CD4-positive, CD25-positive, alpha-beta regulatory T cell (primary cell): Measurements from ENCODE around the gene FAM3A. TPM values are rescaled to one million over a fixed set of nuclear protein-coding genes. Genes with fewer than 3 reads are reported as not detected.
"Not testable (repeated sequence)": the region's sequence is repeated elsewhere in the genome, so short reads cannot be mapped to it uniquely, and the experiment has no call there.

ENCODE experiments used
- ATAC-seq, 2 donors: fragments of 150-1000 bp; cut with Tn5 transposase; one replicate each; pipeline ENCODE4 v1.10.0; 2021; ENCODE audit warnings: low read depth in 2 of 2, moderate number of reproducible peaks in 2 of 2, moderate library complexity in 1 of 2
- DNase-seq, 3 donors: peaks; one replicate each; pipeline versions ENCODE4 v3.0.0 to v3.0.0-alpha.2; 2012 to 2022; ENCODE audit warnings: mixed read lengths in 1 of 3
- H3K27ac ChIP-seq: one replicate; pipeline ENCODE4 v1.7.0; 2013; ENCODE audit warnings: mild to moderate bottlenecking, low read length; ENCODE audit not compliant: insufficient read depth, poor library complexity, severe bottlenecking
- H3K27me3 ChIP-seq: one replicate; pipeline ENCODE4 v1.7.0; 2013; ENCODE audit warnings: low read length; ENCODE audit not compliant: control insufficient read depth, insufficient read depth
- H3K36me3 ChIP-seq: one replicate; pipeline ENCODE4 v1.7.0; 2013; ENCODE audit warnings: mild to moderate bottlenecking, low read length, moderate library complexity; ENCODE audit not compliant: control insufficient read depth, insufficient read depth
- H3K4me1 ChIP-seq: 2 replicates; pipeline ENCODE4 v1.7.0; 2013; ENCODE audit warnings: mild to moderate bottlenecking, low read length; ENCODE audit not compliant: insufficient read depth, control insufficient read depth, poor library complexity, severe bottlenecking
- H3K4me3 ChIP-seq: one replicate; pipeline ENCODE4 v1.7.0; 2013; ENCODE audit warnings: low read depth, mild to moderate bottlenecking, low read length, moderate library complexity
- H3K9me3 ChIP-seq, 2 experiments: 1 replicate in 1 of 2; 2 replicates in 1 of 2; pipeline ENCODE4 v1.7.0; 2013; ENCODE audit warnings: low read length in 2 of 2, mild to moderate bottlenecking in 1 of 2, moderate library complexity in 1 of 2; ENCODE audit not compliant: control insufficient read depth in 2 of 2
- H3K27ac Mint-ChIP-seq, 3 donors: one replicate each; pipeline ENCODE4 v1.8.0; 2020 to 2022; ENCODE audit warnings: mild to moderate bottlenecking in 3 of 3, mixed read lengths in 3 of 3, moderate library complexity in 2 of 3
- H3K27me3 Mint-ChIP-seq: one replicate; pipeline ENCODE4 v1.8.0; 2022; ENCODE audit warnings: mild to moderate bottlenecking, mixed read lengths
- H3K36me3 Mint-ChIP-seq: one replicate; pipeline ENCODE4 v1.8.0; 2020; ENCODE audit warnings: mixed read lengths
- H3K4me1 Mint-ChIP-seq, 4 donors: one replicate each; pipeline ENCODE4 v1.8.0; 2020 to 2022; ENCODE audit warnings: mixed read lengths in 4 of 4, mild to moderate bottlenecking in 1 of 4
- H3K4me3 Mint-ChIP-seq, 4 donors: one replicate each; pipeline ENCODE4 v1.8.0; 2020 to 2022; ENCODE audit warnings: mild to moderate bottlenecking in 4 of 4, mixed read lengths in 4 of 4, moderate library complexity in 3 of 4
- H3K9me3 Mint-ChIP-seq, 7 donors: one replicate each; pipeline ENCODE4 v1.8.0; 2020 to 2022; ENCODE audit warnings: mixed read lengths in 7 of 7, mild to moderate bottlenecking in 3 of 7, moderate library complexity in 2 of 7
- polyA plus RNA-seq, 4 donors: library from polyadenylated mRNA; unstranded; fragments of 300-500 nt; fragmentation: Illumina TruSeq; gene quantifications; one replicate each; pipeline ENCODE4 v1.2.3, GENCODE V29; 2021
- total RNA-seq: library from RNA; stranded (reverse); gene quantifications from one replicate; pipeline ENCODE4 v1.2.3, GENCODE V29; 2022

Gene FAM3A, protein sequence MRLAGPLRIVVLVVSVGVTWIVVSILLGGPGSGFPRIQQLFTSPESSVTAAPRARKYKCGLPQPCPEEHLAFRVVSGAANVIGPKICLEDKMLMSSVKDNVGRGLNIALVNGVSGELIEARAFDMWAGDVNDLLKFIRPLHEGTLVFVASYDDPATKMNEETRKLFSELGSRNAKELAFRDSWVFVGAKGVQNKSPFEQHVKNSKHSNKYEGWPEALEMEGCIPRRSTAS
- 28.2 TPM for total RNA-seq
- 10 to 100 TPM; 13.4 to 21.5 (median 19.0) TPM for polyA plus RNA-seq

DNA sequence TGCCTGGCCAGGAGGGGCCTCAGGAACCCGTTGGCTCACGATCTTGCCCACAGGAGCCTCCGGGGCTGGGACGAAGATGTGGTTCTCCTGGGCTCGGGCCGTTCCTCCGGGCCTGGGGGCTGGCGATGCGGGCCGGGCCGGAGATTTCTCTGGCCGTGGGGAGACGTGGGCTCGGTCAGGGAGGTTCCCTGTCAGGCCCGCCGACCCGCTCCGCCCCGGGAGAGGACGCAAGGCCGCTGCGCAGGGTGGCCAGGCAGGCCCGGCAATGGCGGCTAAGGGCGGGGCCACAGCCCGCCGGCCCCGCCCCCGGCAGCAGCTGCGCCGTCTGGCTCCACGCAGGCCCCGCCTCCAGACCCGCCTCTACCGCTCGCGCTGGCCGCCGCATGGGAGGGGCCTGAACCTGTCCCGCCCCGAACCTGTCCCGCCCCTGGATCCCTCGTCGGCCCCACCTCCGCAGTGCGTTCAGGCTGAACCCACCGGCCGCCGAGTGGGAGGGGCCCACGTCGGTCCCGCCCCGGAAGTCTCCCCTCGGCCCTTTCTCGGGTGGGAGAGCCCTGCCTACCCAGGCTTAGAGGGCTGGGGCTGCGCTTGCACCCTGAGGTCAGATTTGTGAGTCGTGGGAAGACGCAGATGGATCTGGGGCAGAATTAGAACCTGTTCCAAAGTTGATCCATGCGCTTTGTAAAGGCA lies at the start of gene FAM3A:
Gene FAM3A, minus strand, starts transcription at position 267 of the 690 bp plus-strand sequence. CDS start 460 bp downstream, outside the sequence.
- H3K27me3 Mint-ChIP-seq: no peaks in the 10 kb centered on the region
- Histone ChIP-seq H3K36me3 (no peaks in the 10 kb centered on the region), H3K4me1 (peaks cover 22% of the 10 kb centered on the region), H3K27ac (peak within 1 kb of the TSS; percentile 71), H3K9me3 (no peaks in the 10 kb centered on the region), H3K4me3 (peak within 1 kb of the TSS; percentile 80), H3K27me3 (no peaks in the 10 kb centered on the region)
- H3K36me3 Mint-ChIP-seq: peaks cover 5% of the 10 kb centered on the region
- peak; percentile 88 to 90 (median 89) for DNase-seq
- ATAC-seq: peak; percentile 95 to 96
- H3K4me1 Mint-ChIP-seq: peaks cover 0 to 34% (median 6%) of the 10 kb centered on the region in 4 donors
- peak within 1 kb of the TSS; percentile 90 to 95 (median 95) for H3K27ac Mint-ChIP-seq
- no peaks in the 10 kb centered on the region for H3K9me3 Mint-ChIP-seq
- peak within 1 kb of the TSS; percentile 84 to 91 (median 88) for H3K4me3 Mint-ChIP-seq

DNA sequence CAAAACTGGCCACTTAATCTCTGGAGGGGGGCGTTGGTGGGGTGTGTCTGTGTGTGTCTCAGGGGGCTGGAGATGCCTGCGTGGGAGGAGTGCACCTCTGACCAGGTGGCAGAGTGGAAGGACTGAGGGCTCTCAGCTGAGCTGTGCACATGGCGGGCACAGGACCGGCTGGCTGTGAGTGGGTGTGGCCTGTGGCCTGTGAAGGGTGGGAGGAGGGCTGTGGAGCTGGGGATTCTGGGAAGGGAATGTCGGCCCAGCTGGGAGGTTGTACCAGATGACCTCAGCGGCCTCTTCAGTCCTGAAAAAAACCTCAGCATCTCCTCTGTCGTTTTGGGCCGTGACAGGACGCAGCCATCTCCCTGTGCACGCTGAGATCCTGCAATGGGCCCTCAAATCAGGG lies 46.3 kb upstream of the FAM3A start:
- not testable (repeated sequence) for DNase-seq, H3K36me3 Mint-ChIP-seq, H3K9me3 ChIP-seq, H3K27me3 ChIP-seq, H3K4me3 ChIP-seq, H3K27me3 Mint-ChIP-seq, ATAC-seq, H3K4me1 ChIP-seq, H3K9me3 Mint-ChIP-seq, H3K27ac Mint-ChIP-seq, H3K4me3 Mint-ChIP-seq, H3K36me3 ChIP-seq, H3K27ac ChIP-seq, H3K4me1 Mint-ChIP-seq

DNA sequence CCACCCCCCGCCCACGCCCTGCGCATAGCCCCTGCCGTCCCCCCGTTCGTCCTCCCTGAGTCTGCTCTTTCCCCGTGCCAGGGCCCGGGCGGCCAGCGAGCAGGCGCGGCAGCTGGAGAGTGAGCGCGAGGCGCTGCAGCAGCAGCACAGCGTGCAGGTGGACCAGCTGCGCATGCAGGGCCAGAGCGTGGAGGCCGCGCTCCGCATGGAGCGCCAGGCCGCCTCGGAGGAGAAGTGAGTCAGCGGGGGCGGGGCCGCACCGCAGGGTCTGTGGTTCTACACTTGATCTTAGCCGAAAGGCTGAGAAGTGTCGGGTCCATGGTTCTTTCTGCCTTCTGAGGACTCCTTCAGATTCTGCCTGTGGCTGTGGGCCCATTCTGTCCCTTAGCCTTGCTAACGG lies 44.3 kb upstream of the FAM3A start:
- H3K36me3 ChIP-seq, H3K4me3 Mint-ChIP-seq, ATAC-seq, DNase-seq, H3K4me1 ChIP-seq, H3K27ac Mint-ChIP-seq, H3K4me1 Mint-ChIP-seq, H3K4me3 ChIP-seq, H3K27ac ChIP-seq, H3K27me3 Mint-ChIP-seq, H3K27me3 ChIP-seq, H3K9me3 ChIP-seq, H3K9me3 Mint-ChIP-seq, H3K36me3 Mint-ChIP-seq: not testable (repeated sequence)

DNA sequence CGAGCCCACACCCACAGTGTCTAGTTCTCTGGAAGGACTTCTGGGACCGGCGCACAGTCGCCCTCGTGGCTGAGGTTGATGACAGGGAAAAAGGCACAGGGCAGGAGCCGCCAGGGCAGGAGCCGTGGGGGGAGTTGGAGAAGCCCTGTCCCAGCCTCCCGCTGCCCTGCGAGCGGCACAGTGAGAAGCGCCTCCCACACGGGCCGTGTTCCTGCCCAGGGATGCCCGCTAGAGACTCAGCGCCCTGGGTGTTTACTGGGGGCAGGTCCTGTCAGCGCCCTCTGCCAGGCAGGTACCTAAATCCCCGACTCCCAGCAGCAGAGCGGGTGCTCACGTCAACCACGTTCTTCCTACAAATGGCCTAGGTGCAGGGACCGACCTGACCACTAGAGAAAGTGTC lies 42.9 kb upstream of the FAM3A start:
- H3K9me3 Mint-ChIP-seq, H3K4me3 Mint-ChIP-seq, H3K27me3 Mint-ChIP-seq, H3K27ac Mint-ChIP-seq, DNase-seq, H3K4me1 ChIP-seq, H3K36me3 ChIP-seq, H3K27ac ChIP-seq, H3K36me3 Mint-ChIP-seq, H3K27me3 ChIP-seq, H3K4me3 ChIP-seq, H3K9me3 ChIP-seq, H3K4me1 Mint-ChIP-seq, ATAC-seq: not testable (repeated sequence)

DNA sequence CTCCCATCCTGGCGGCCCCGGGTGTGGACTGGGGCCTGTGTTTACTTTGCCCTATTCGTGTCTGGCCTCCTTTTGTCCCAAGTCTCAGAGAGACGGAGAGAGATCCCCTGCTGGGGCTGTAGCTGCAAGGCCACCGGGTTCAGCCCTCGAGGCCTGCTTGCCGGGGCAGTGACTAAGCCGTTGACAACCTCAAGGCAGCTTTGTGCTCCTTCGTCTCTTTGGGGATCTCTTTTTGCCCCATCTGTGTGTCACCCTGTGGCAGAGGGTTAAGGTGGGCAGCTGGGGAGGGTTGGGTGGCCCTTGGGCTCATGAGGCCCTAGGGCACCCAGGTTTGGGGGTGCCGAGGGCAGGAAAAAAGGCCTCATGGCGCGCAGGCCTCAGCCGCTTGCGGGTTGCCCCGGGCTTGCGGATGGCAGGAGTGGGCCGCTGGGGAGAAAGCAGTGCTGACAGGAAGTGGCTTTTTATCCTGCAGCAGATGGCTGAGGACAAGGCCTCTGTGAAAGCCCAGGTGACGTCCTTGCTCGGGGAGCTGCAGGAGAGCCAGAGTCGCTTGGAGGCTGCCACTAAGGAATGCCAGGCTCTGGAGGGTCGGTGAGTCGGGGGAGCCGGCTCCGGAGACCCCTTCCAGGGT lies 42.1 kb upstream of the FAM3A start:
- not testable (repeated sequence) for H3K4me1 ChIP-seq, H3K27me3 Mint-ChIP-seq, H3K27me3 ChIP-seq, H3K9me3 ChIP-seq, H3K9me3 Mint-ChIP-seq, H3K27ac ChIP-seq, H3K36me3 ChIP-seq, H3K4me3 Mint-ChIP-seq, H3K27ac Mint-ChIP-seq, DNase-seq, H3K4me3 ChIP-seq, H3K36me3 Mint-ChIP-seq
- ATAC-seq: peak; percentile 60 to 75
- H3K4me1 Mint-ChIP-seq: peaks cover 0 to 12% (median 0%) of the 10 kb centered on the region in 4 donors

DNA sequence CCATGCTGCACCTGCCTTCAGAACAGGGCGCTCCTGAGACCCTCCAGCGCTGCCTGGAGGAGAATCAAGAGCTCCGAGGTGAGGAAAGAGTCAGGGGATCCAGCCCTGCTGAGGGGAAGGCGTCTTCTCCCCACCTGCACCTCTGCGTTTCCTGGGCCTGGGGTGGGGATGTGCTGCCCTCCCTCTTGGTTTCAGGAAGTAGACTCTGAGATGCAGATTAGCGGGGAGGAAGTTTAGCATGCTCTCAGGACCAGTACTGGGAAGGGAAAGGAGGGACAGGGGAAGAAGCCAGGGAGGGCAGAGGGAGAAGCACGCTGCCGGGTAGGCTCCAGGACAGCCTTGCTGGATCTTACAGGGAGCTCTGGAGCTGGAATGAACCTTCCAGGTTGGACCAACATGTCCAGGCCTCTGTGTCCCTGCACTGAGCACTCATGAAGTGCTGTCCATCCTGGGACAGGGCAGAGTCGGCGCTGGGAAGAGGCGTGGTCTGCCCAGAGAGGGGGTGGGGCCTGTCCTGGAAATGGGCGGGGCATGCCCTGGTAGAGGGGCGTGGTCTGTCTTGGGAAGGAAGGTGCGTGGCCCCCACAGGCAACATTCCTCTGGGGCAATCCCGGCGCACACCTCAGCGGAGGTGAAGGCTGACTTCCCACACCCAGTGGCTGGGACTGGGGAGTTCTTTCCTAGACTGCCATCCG lies 36.2 kb upstream of the FAM3A start:
- not testable (repeated sequence) for DNase-seq, H3K27me3 ChIP-seq, H3K4me3 Mint-ChIP-seq, H3K27ac ChIP-seq, H3K9me3 Mint-ChIP-seq, H3K9me3 ChIP-seq, ATAC-seq, H3K27me3 Mint-ChIP-seq, H3K4me3 ChIP-seq
- H3K27ac Mint-ChIP-seq: peak overlapping the region in 1 of 3 donors; percentile 31
- Histone ChIP-seq H3K4me1 (peaks cover 21% of the 10 kb centered on the region), H3K36me3 (peaks cover 13% of the 10 kb centered on the region)
- H3K36me3 Mint-ChIP-seq: peaks cover 20% of the 10 kb centered on the region
- H3K4me1 Mint-ChIP-seq: peaks cover 11 to 50% (median 18%) of the 10 kb centered on the region in 4 donors

DNA sequence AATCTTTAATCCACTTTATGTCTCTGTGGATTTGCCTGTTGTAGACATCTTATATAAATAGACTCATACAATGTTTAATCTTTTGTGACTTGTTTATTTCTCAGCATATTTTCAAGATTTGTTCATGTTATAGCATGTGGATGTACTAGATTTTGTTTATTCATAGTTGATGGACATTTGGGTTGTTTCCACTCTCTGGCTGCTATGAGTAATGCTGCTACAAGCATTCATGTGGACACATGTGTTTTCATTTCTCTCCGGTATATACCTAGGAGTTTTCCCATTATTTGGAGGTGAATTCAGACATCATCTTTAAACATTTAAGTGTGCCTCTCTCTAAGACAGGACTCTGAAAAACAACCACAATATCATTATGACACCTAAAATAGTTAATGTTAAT lies 33.7 kb upstream of the FAM3A start:
- Mint-ChIP-seq H3K27ac (peak overlapping the region in 1 of 3 donors; percentile 56), H3K27me3 (no peaks in the 10 kb centered on the region), H3K36me3 (peaks cover 20% of the 10 kb centered on the region), H3K4me1 (peaks cover 11 to 58% (median 21%) of the 10 kb centered on the region in 4 donors), H3K4me3 (peak overlapping the region in 3 of 4 donors; percentile 57 to 85 (median 73)), H3K9me3 (no peaks in the 10 kb centered on the region)
- no peaks in the 10 kb centered on the region for H3K9me3 ChIP-seq
- peaks cover 9% of the 10 kb centered on the region for H3K36me3 ChIP-seq
- no peaks in the 10 kb centered on the region for H3K27me3 ChIP-seq
- H3K4me3 ChIP-seq: peak overlapping the region; percentile 10
- DNase-seq (no peak), ATAC-seq (no peak)
- H3K27ac ChIP-seq: no peak overlapping the region
- peaks cover 30% of the 10 kb centered on the region for H3K4me1 ChIP-seq
